H1 (cell line): Measurements from ENCODE around the gene ABHD8. TPM values are rescaled to one million over a fixed set of nuclear protein-coding genes. Genes with fewer than 3 reads are reported as not detected.

Experiments used
- CTCF ChIA-PET: fragments of 300-600 bp; sonication (Branson Sonifier 250); formaldehyde crosslinking; loops from one replicate; lab custom pipeline; 2021; ENCODE audit not compliant: partially characterized antibody; lab: Charles Lee
- POLR2A ChIA-PET: fragments of 300-600 bp; sonication (Branson Sonifier 250); formaldehyde crosslinking; loops from one replicate; lab custom pipeline; 2021; ENCODE audit warnings: inconsistent platforms; ENCODE audit not compliant: partially characterized antibody; lab: Charles Lee
- DNase-seq, 2 experiments: peaks; one replicate each; pipeline versions ENCODE4 v3.0.0 to v3.0.0-alpha.2; 2010 to 2022; ENCODE audit warnings: low spot score in 2 of 2, low read depth in 1 of 2, mixed read lengths in 1 of 2
- FAIRE-seq: peaks from 2 replicates; lab custom pipeline; 2011; peaks lifted over from hg19 to GRCh38; lab: Jason Lieb, UNC
- H2AFZ ChIP-seq: 2 replicates; pipeline ENCODE4 v1.8.1; 2012; ENCODE audit warnings: low read length, inconsistent platforms
- H2AK5ac ChIP-seq: 2 replicates; pipeline ENCODE4 v1.6.1; 2013; ENCODE audit warnings: low read depth, low read length
- H2BK120ac ChIP-seq: replicated peaks from 2 replicates; pipeline ENCODE3; 2013; ENCODE audit warnings: low read depth, low read length, inconsistent platforms
- H2BK12ac ChIP-seq: 2 replicates; pipeline ENCODE4 v1.6.1; 2013; ENCODE audit warnings: low read depth, low read length
- H2BK15ac ChIP-seq: 2 replicates; pipeline ENCODE4 v1.6.1; 2013; ENCODE audit warnings: low read length
- H2BK20ac ChIP-seq: 2 replicates; pipeline ENCODE4 v1.6.1; 2013; ENCODE audit warnings: low read length
- H2BK5ac ChIP-seq: 2 replicates; pipeline ENCODE4 v1.6.1; 2013; ENCODE audit warnings: low read depth, low read length
- H3K14ac ChIP-seq: 2 replicates; pipeline ENCODE4 v1.6.1; 2013; ENCODE audit warnings: inconsistent platforms; ENCODE audit not compliant: insufficient read length
- H3K18ac ChIP-seq: 2 replicates; pipeline ENCODE4 v1.6.1; 2013; ENCODE audit warnings: low read length; ENCODE audit errors: extremely low read depth
- H3K23ac ChIP-seq: 2 replicates; pipeline ENCODE4 v1.6.1; 2013; ENCODE audit warnings: inconsistent platforms; ENCODE audit not compliant: insufficient read length
- H3K23me2 ChIP-seq: 2 replicates; pipeline ENCODE4 v1.6.1; 2013; ENCODE audit warnings: low read depth, low read length
- H3K27ac ChIP-seq: 2 replicates; pipeline ENCODE4 v1.6.1; 2011; ENCODE audit warnings: low read depth, low read length, inconsistent platforms
- H3K27me3 ChIP-seq, 4 experiments: replicated peaks in 1 of 4; 1 replicate in 1 of 4; 2 replicates in 3 of 4; pipeline versions ENCODE4 v1.6.1 to v1.8.1; 2011 to 2013; ENCODE audit warnings: low read length in 3 of 4, mild to moderate bottlenecking in 3 of 4, inconsistent platforms in 2 of 4, mixed read lengths in 2 of 4, moderate library complexity in 1 of 4; ENCODE audit not compliant: control insufficient read depth in 3 of 4, insufficient read depth in 3 of 4; ENCODE audit errors: extremely low read depth in 1 of 4
- H3K36me3 ChIP-seq, 4 experiments: 2 replicates each; pipeline versions ENCODE4 v1.6.1 to v1.8.1; 2011 to 2013; ENCODE audit warnings: mild to moderate bottlenecking in 4 of 4, low read length in 3 of 4, moderate library complexity in 2 of 4, control low read depth in 1 of 4, inconsistent platforms in 1 of 4; ENCODE audit not compliant: insufficient read depth in 4 of 4, control insufficient read depth in 2 of 4
- H3K4ac ChIP-seq: replicated peaks from 2 replicates; pipeline ENCODE3; 2013; ENCODE audit warnings: low read length, low read depth, mixed read lengths, inconsistent platforms; ENCODE audit not compliant: insufficient read length
- H3K4me1 ChIP-seq, 4 experiments: replicated peaks in 1 of 4; 1 replicate in 1 of 4; 2 replicates in 3 of 4; pipeline versions ENCODE4 v1.6.1 to v1.8.1; 2011 to 2013; ENCODE audit warnings: low read length in 3 of 4, inconsistent platforms in 2 of 4, mixed read lengths in 1 of 4; ENCODE audit not compliant: insufficient read depth in 4 of 4, control insufficient read depth in 3 of 4
- H3K4me2 ChIP-seq, 2 experiments: 2 replicates each; pipeline versions ENCODE4 v1.6.1 to v1.8.1; 2011 to 2013; ENCODE audit warnings: low read depth in 2 of 2, low read length in 2 of 2, control low read depth in 1 of 2, inconsistent platforms in 1 of 2, mild to moderate bottlenecking in 1 of 2; ENCODE audit not compliant: insufficient read depth in 1 of 2
- H3K4me3 ChIP-seq, 4 experiments: fragments of 200-600, 300-600 bp in 1 of 4; sonication (generic), shearing (Covaris generic), sonication (Bioruptor Twin) in 1 of 4; 2 replicates each; pipeline versions ENCODE4 v1.5.1 to v1.8.1; 2011 to 2016; ENCODE audit warnings: low read length in 4 of 4, low read depth in 3 of 4, control low read depth in 2 of 4, inconsistent platforms in 2 of 4, mild to moderate bottlenecking in 2 of 4, mixed read lengths in 1 of 4, moderate library complexity in 1 of 4; ENCODE audit not compliant: insufficient read depth in 2 of 4; ENCODE audit errors: extremely low read depth in 1 of 4
- H3K56ac ChIP-seq: replicated peaks from 2 replicates; pipeline ENCODE3; 2013; ENCODE audit warnings: low read depth, mild to moderate bottlenecking, mixed read lengths, low read length, inconsistent platforms; ENCODE audit not compliant: insufficient read length
- H3K79me1 ChIP-seq: 2 replicates; pipeline ENCODE4 v1.6.1; 2013; ENCODE audit warnings: low read depth, low read length, control low read depth
- H3K79me2 ChIP-seq, 2 experiments: 2 replicates each; pipeline versions ENCODE4 v1.6.1 to v1.8.1; 2012 to 2013; ENCODE audit warnings: low read length in 2 of 2, mild to moderate bottlenecking in 2 of 2, inconsistent platforms in 1 of 2; ENCODE audit not compliant: insufficient read depth in 2 of 2, control insufficient read depth in 1 of 2
- H3K9ac ChIP-seq, 4 experiments: replicated peaks in 1 of 4; 1 replicate in 1 of 4; 2 replicates in 3 of 4; pipeline versions ENCODE4 v1.6.1 to v1.8.1; 2011 to 2013; ENCODE audit warnings: low read depth in 3 of 4, low read length in 3 of 4, control low read depth in 2 of 4, mild to moderate bottlenecking in 2 of 4, moderate library complexity in 2 of 4, inconsistent platforms in 1 of 4; ENCODE audit errors: extremely low read depth in 1 of 4
- H3K9me3 ChIP-seq, 2 experiments: 2 replicates each; pipeline versions ENCODE4 v1.6.1 to v1.8.1; 2012 to 2013; ENCODE audit warnings: mild to moderate bottlenecking in 2 of 2, moderate library complexity in 2 of 2, control low read depth in 1 of 2, inconsistent platforms in 1 of 2, low read depth in 1 of 2, low read length in 1 of 2, mixed read lengths in 1 of 2; ENCODE audit not compliant: insufficient read depth in 2 of 2
- H4K20me1 ChIP-seq, 2 experiments: replicated peaks in 1 of 2; 2 replicates each; pipeline versions ENCODE3 to v1.8.1; 2011 to 2013; ENCODE audit warnings: inconsistent platforms in 2 of 2, low read length in 2 of 2, mild to moderate bottlenecking in 1 of 2; ENCODE audit not compliant: insufficient read depth in 2 of 2, control insufficient read depth in 1 of 2
- H4K5ac ChIP-seq: 2 replicates; pipeline ENCODE4 v1.6.1; 2013; ENCODE audit warnings: low read length, low read depth, mixed read lengths, inconsistent platforms; ENCODE audit not compliant: insufficient read length
- H4K8ac ChIP-seq: 2 replicates; pipeline ENCODE4 v1.8.0; 2013; ENCODE audit warnings: mild to moderate bottlenecking, moderate library complexity, low read length, inconsistent platforms; ENCODE audit not compliant: insufficient read depth; ENCODE audit errors: extremely low read depth
- H4K91ac ChIP-seq: replicated peaks from 2 replicates; pipeline ENCODE3; 2013; ENCODE audit warnings: low read length, mixed read lengths, inconsistent platforms; ENCODE audit not compliant: insufficient read length
- GTF2F1 ChIP-seq: IDR thresholded peaks from 2 replicates; pipeline ENCODE4 v1.6.1; 2012; ENCODE audit warnings: low read depth, low read length, improper control_type of control experiment, borderline replicate concordance
- NRF1 ChIP-seq: IDR thresholded peaks from 2 replicates; pipeline ENCODE4 v1.6.1; 2011; ENCODE audit warnings: mild to moderate bottlenecking, low read depth, low read length, improper control_type of control experiment
- RBBP5 ChIP-seq: IDR thresholded peaks from 2 replicates; pipeline ENCODE4 v1.7.1; 2012; ENCODE audit warnings: low read depth, mild to moderate bottlenecking, inconsistent platforms, low read length, moderate library complexity, borderline replicate concordance
- RFX5 ChIP-seq: IDR thresholded peaks from 2 replicates; pipeline ENCODE4 v1.6.1; 2011; ENCODE audit warnings: low read depth, low read length, improper control_type of control experiment, borderline replicate concordance
- RNF2 ChIP-seq: fragments of 200-900, 300-1000 bp; sonication (generic); IDR thresholded peaks from 2 replicates; pipeline ENCODE4 v1.7.1; 2016; ENCODE audit warnings: borderline replicate concordance, low read depth, mild to moderate bottlenecking, antibody characterized with exemption, low read length; ENCODE audit not compliant: poor library complexity, severe bottlenecking; ENCODE audit errors: missing control alignments
- SP4 ChIP-seq: IDR thresholded peaks from 2 replicates; pipeline ENCODE4 v1.6.1; 2012; ENCODE audit warnings: low read length, inconsistent platforms
- SRF ChIP-seq: IDR thresholded peaks from 2 replicates; pipeline ENCODE4 v1.6.1; 2011; ENCODE audit warnings: mild to moderate bottlenecking, low read depth, low read length, moderate library complexity
- TCF12 ChIP-seq: IDR thresholded peaks from 2 replicates; pipeline ENCODE4 v1.6.1; 2011; ENCODE audit warnings: low read depth, mild to moderate bottlenecking, low read length
- WGBS, 2 experiments: shearing (Covaris generic) in 1 of 2; methylation state at CpG; one replicate each; pipeline versions ENCODE4 v1.1.6 to v1.1.7; 2013 to 2015; ENCODE audit warnings: low lambda C conversion rate in 2 of 2, mixed read lengths in 2 of 2, inconsistent platforms in 1 of 2, low coverage in 1 of 2, missing lambda C conversion rate in 1 of 2; ENCODE audit not compliant: insufficient replicate concordance in 2 of 2, insufficient coverage in 1 of 2, insufficient read length in 1 of 2; ENCODE audit errors: extremely low coverage in 1 of 2, missing lambda C conversion rate in 1 of 2; 5-methylcytosine and 5-hydroxymethylcytosine counted together
- polyA plus RNA-seq, 7 experiments: library from polyadenylated mRNA; depleted of rRNA in 3 of 7; stranded (reverse) in 5 of 7; unstranded in 2 of 7; fragments of >200 nt in 5 of 7; fragments of 200-250 nt in 2 of 7; gene quantifications; 1 replicate in 5 of 7; 2 replicates in 1 of 7; 4 replicates in 1 of 7; pipeline versions ENCODE4 v1.2.1 to v1.2.3, GENCODE V29; 2011 to 2013; ENCODE audit warnings: missing spikeins in 2 of 7, mixed read lengths in 2 of 7
- total RNA-seq: library from RNA; stranded (reverse); fragmentation: NEBNext Ultra II Directional; extraction: Animal tissue kit (Norgen Biotek cat#: 25700); gene quantifications from 2 replicates; pipeline ENCODE4 v1.2.1, GENCODE V29; 2021
- TF ChIP-seq, protein P1 (sequence below): IDR thresholded peaks from 2 replicates; pipeline ENCODE4 v1.6.1; 2012; ENCODE audit warnings: inconsistent platforms

Gene ABHD8
- total and polyA plus RNA-seq, 2 of the 8 experiments (the other 6 are each of a cell fraction or from before 2014, with no cell fraction given) = 11.3 to 18.7 TPM

DNA sequence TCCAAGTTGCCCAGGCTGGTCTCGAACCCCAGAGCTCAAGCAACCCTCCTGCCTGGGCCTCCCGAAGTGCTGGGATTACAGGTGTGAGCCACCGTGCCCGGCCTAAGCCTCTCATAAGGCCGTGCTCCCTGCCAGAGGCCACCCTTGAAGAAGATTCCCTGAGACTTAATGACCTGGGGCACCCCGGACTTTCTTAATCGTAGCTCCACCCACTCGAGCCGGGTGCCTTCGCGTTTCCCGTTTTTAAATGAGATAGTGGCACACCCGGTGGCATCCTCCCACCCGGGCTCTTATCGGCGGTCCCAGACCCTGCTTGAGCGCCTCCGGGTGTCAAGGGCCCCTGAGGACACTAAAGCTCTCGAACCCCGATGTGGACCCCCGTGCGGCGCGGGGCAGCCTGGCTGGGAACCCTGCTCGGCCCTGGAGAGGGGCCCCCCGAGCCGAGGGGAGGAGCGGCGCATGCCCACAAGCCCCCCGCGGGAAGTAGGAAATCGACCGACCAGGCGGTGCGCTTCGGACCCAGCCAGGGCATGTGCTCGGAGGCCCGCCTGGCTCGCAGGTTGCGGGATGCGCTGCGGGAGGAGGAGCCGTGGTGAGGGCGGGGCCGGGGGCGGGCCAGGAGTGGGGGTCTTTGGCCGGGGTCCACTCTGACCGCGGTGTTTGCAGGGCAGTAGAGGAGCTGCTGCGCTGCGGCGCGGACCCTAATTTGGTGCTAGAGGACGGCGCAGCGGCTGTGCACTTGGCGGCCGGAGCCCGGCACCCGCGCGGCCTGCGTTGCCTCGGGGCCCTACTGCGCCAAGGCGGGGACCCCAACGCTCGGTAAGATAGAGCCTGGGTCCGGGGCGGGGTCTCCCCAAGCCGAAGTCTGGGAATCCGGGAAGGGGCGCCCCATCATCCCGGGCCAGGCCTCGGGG lies 21.6 kb downstream of the ABHD8 start, which contains the start of gene ANKLE1:
TSS of gene ANKLE1 (plus strand) at position 511 of the 914 bp plus-strand sequence. CDS start at position 531, 20 bp downstream.
- no peak within 1 kb of the TSS; the same call in 1 of the 2 replicates for H2BK12ac ChIP-seq
- H3K23ac ChIP-seq = no peak within 1 kb of the TSS
- peaks cover 0 to 3% of the 10 kb centered on the region in 2 experiments for H4K20me1 ChIP-seq
- no peak within 1 kb of the TSS; the same call in 1 of the 2 replicates for H3K18ac ChIP-seq
- no peak within 1 kb of the TSS for H4K5ac ChIP-seq
- no peak within 1 kb of the TSS for H3K56ac ChIP-seq
- peaks cover 0 to 13% (median 5%) of the 10 kb centered on the region in 4 experiments; a peak in 5 of 8 replicates for H3K36me3 ChIP-seq
- 0 out of 2 replicates have a peak within 1 kb of the TSS, but pooled peaks have one; percentile 46 for H2BK15ac ChIP-seq
- peak within 1 kb of the TSS; percentile 59 for H4K91ac ChIP-seq
- H3K9ac ChIP-seq = no peak within 1 kb of the TSS; a peak in 1 of 7 replicates
- POLR2A ChIA-PET = interaction anchor here (0.9 to 9.0 kb wide), 16 partner anchors 9 to 76 kb away, joined by 3 to 113 read pairs (median 4); partner anchors contain the start of genes BABAM1, DDA1, OCEL1 and USE1
- no peak within 1 kb of the TSS for H2BK120ac ChIP-seq
- no peaks in the 10 kb centered on the region for H3K79me2 ChIP-seq
- H3K9me3 ChIP-seq = peaks cover 0 to 6% of the 10 kb centered on the region in 2 experiments; a peak in 1 of 4 replicates
- peaks cover 0 to 3% (median 0%) of the 10 kb centered on the region in 4 experiments; a peak in 3 of 7 replicates for H3K27me3 ChIP-seq
- no peak within 1 kb of the TSS for H2BK5ac ChIP-seq
- DNase-seq (peak in 1 of 2 experiments; percentile 79), FAIRE-seq (no peak)
- no peak within 1 kb of the TSS for H3K4ac ChIP-seq
- no peaks in the 10 kb centered on the region; the same call in 1 of the 2 replicates for H3K79me1 ChIP-seq
- no peak within 1 kb of the TSS; the same call in 1 of the 2 replicates for H2AFZ ChIP-seq
- no peak within 1 kb of the TSS for H3K27ac ChIP-seq
- no peak within 1 kb of the TSS for H2BK20ac ChIP-seq
- H4K8ac ChIP-seq = peak within 1 kb of the TSS; percentile 88
- peaks cover 0 to 3% (median under 1%) of the 10 kb centered on the region in 4 experiments; a peak in 3 of 7 replicates for H3K4me1 ChIP-seq
- peak within 1 kb of the TSS; percentile 3 to 54 (median 20); a peak in 7 of 8 replicates for H3K4me3 ChIP-seq
- CTCF ChIA-PET = interaction anchor here (0.6 to 5.7 kb wide), 23 partner anchors 9 to 154 kb away, joined by 3 to 56 read pairs (median 6); partner anchors contain the start of genes OCEL1 and USHBP1
- H3K4me2 ChIP-seq = peak within 1 kb of the TSS; percentile 0 to 68; a peak in 3 of 4 replicates
- no peak within 1 kb of the TSS for H2AK5ac ChIP-seq
- no peaks in the 10 kb centered on the region; the same call in 1 of the 2 replicates for H3K23me2 ChIP-seq
- 44% methylated on average over 48 of the region's 75 CpGs; no CpG with 5 or more reads in 1 of the 2 experiments for whole genome bisulfite sequencing, 2 experiments
- no peak within 1 kb of the TSS for H3K14ac ChIP-seq
- TF ChIP-seq GTF2F1 (no peak), RBBP5 (no peak), NRF1 (0 out of 2 replicates have a peak, but pooled peaks have one; percentile 18), RNF2 (no peak), RFX5 (no peak), SRF (no peak), SP4 (no peak), TCF12 (no peak)
- TF ChIP-seq, protein P1, sequence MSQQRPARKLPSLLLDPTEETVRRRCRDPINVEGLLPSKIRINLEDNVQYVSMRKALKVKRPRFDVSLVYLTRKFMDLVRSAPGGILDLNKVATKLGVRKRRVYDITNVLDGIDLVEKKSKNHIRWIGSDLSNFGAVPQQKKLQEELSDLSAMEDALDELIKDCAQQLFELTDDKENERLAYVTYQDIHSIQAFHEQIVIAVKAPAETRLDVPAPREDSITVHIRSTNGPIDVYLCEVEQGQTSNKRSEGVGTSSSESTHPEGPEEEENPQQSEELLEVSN = peak; percentile 99
